OCI-LY1 (cell line): ENCODE results near the gene SLC39A8.

ENCODE experiments used
- H2AFZ ChIP-seq: fragments of 200-600 bp; sonication (generic), shearing (Covaris generic); 2 replicates; pipeline ENCODE4 v1.6.0; 2014; ENCODE audit warnings: antibody characterized with exemption, mild to moderate bottlenecking, low read length
- H3F3A ChIP-seq: fragments of 200-600 bp; sonication (generic), shearing (Covaris generic); 2 replicates; pipeline ENCODE4 v1.6.0; 2014; ENCODE audit warnings: mild to moderate bottlenecking, antibody characterized with exemption, low read length, moderate library complexity; ENCODE audit not compliant: insufficient read depth
- H3K27ac ChIP-seq: fragments of 200-600 bp; sonication (generic); 2 replicates; pipeline ENCODE4 v1.5.1; 2014; ENCODE audit warnings: low read length, mixed run types, mild to moderate bottlenecking, low read depth; ENCODE audit not compliant: poor library complexity, severe bottlenecking
- H3K27me3 ChIP-seq: fragments of 200-600 bp; sonication (generic); 2 replicates; pipeline ENCODE4 v1.6.0; 2014; ENCODE audit warnings: antibody characterized with exemption, mild to moderate bottlenecking, low read length, moderate library complexity; ENCODE audit not compliant: insufficient read depth
- H3K36me3 ChIP-seq: fragments of 200-600 bp; sonication (generic); 2 replicates; pipeline ENCODE4 v1.6.1; 2014; ENCODE audit warnings: mild to moderate bottlenecking, antibody characterized with exemption, low read length, moderate library complexity, mixed read lengths; ENCODE audit not compliant: insufficient read depth
- H3K4me1 ChIP-seq: fragments of 200-600 bp; sonication (generic); 2 replicates; pipeline ENCODE4 v1.5.1; 2014; ENCODE audit warnings: mild to moderate bottlenecking, low read length, moderate library complexity; ENCODE audit not compliant: insufficient read depth, severe bottlenecking
- H3K4me2 ChIP-seq: fragments of 200-600 bp; sonication (generic), shearing (Covaris generic); 2 replicates; pipeline ENCODE4 v1.6.1; 2014; ENCODE audit warnings: low read length
- H3K4me3 ChIP-seq: fragments of 200-600 bp; sonication (generic); 2 replicates; pipeline ENCODE4 v1.5.1; 2014; ENCODE audit warnings: low read length, low read depth, mild to moderate bottlenecking, mixed read lengths; ENCODE audit not compliant: poor library complexity, severe bottlenecking
- H3K79me2 ChIP-seq: fragments of 200-600 bp; shearing (Covaris generic); 2 replicates; pipeline ENCODE4 v1.6.1; 2016; ENCODE audit warnings: mixed run types, low read length, mixed read lengths; ENCODE audit not compliant: insufficient read depth
- H3K9ac ChIP-seq: fragments of 200-600 bp; sonication (generic), shearing (Covaris generic); 2 replicates; pipeline ENCODE4 v1.6.1; 2014; ENCODE audit warnings: mild to moderate bottlenecking, low read length, mixed read lengths
- H3K9me2 ChIP-seq: fragments of 200-600 bp; sonication (generic), shearing (Covaris generic); 2 replicates; pipeline ENCODE4 v1.6.1; 2014; ENCODE audit warnings: low read depth, mild to moderate bottlenecking, low read length, mixed read lengths
- H3K9me3 ChIP-seq: fragments of 200-600 bp; shearing (Covaris generic); 2 replicates; pipeline ENCODE4 v1.6.1; 2014; ENCODE audit warnings: low read length, mixed read lengths
- H4K20me1 ChIP-seq: fragments of 200-600 bp; sonication (generic), shearing (Covaris generic); 2 replicates; pipeline ENCODE4 v1.6.0; 2016; ENCODE audit warnings: mild to moderate bottlenecking, low read length; ENCODE audit not compliant: insufficient read depth
- CTCF ChIP-seq: fragments of 200-600 bp; sonication (generic), shearing (Covaris generic); IDR thresholded peaks from 2 replicates; pipeline ENCODE4 v1.5.1; 2017; ENCODE audit warnings: mild to moderate bottlenecking, antibody characterized with exemption, low read length, moderate library complexity, mixed read lengths
- EZH2 ChIP-seq: fragments of 200-600 bp; sonication (generic), shearing (Covaris generic); IDR thresholded peaks from 2 replicates; pipeline ENCODE4 v1.8.0; 2017; ENCODE audit warnings: borderline replicate concordance, mixed run types, mild to moderate bottlenecking, antibody characterized with exemption, low read length, moderate library complexity, mixed read lengths

Gene SLC39A8

GRCh38 chr4:102272318-102272717 is 73.0 kb downstream of the SLC39A8 start:
- no peaks in the 10 kb centered on the region for H3K9me3 ChIP-seq
- H4K20me1 ChIP-seq: no peaks in the 10 kb centered on the region
- TF ChIP-seq CTCF: no peak
- no peak for TF ChIP-seq EZH2
- H3K9ac ChIP-seq: no peak overlapping the region
- no peak overlapping the region for H2AFZ ChIP-seq
- H3K79me2 ChIP-seq: no peaks in the 10 kb centered on the region
- H3K4me3 ChIP-seq: no peak overlapping the region
- H3K4me1 ChIP-seq: no peaks in the 10 kb centered on the region
- no peaks in the 10 kb centered on the region for H3K27me3 ChIP-seq
- peaks cover 13% of the 10 kb centered on the region for H3K36me3 ChIP-seq
- no peak overlapping the region for H3K4me2 ChIP-seq
- no peaks in the 10 kb centered on the region for H3F3A ChIP-seq
- H3K9me2 ChIP-seq: no peaks in the 10 kb centered on the region
- no peak overlapping the region for H3K27ac ChIP-seq

GRCh38 chr4:102268355-102268754 is 76.9 kb downstream of the SLC39A8 start:
- Histone ChIP-seq H3K9me3 (no peaks in the 10 kb centered on the region), H4K20me1 (no peaks in the 10 kb centered on the region), H3K79me2 (no peaks in the 10 kb centered on the region), H3K9me2 (no peaks in the 10 kb centered on the region), H3K4me2 (no peak overlapping the region), H3K27me3 (no peaks in the 10 kb centered on the region), H2AFZ (no peak overlapping the region), H3K27ac (no peak overlapping the region), H3K4me1 (no peaks in the 10 kb centered on the region), H3F3A (peaks cover 3% of the 10 kb centered on the region; the same call in 1 of the 2 replicates), H3K4me3 (no peak overlapping the region), H3K36me3 (peaks cover 20% of the 10 kb centered on the region), H3K9ac (no peak overlapping the region)
- TF ChIP-seq CTCF (no peak), EZH2 (no peak)

GRCh38 chr4:102263024-102263787 is 82.1 kb downstream of the SLC39A8 start:
- H3K4me1 ChIP-seq: no peaks in the 10 kb centered on the region
- H3K36me3 ChIP-seq: peaks cover 28% of the 10 kb centered on the region; the same call in 1 of the 2 replicates
- H3F3A ChIP-seq: peaks cover 3% of the 10 kb centered on the region; the same call in 1 of the 2 replicates
- no peaks in the 10 kb centered on the region for H3K79me2 ChIP-seq
- H2AFZ ChIP-seq: no peak overlapping the region
- H3K27me3 ChIP-seq: no peaks in the 10 kb centered on the region
- TF ChIP-seq CTCF: peak; percentile 73; the same call in 1 of the 2 replicates
- no peak for TF ChIP-seq EZH2
- no peak overlapping the region for H3K4me3 ChIP-seq
- H3K4me2 ChIP-seq: no peak overlapping the region
- H3K9me2 ChIP-seq: no peaks in the 10 kb centered on the region
- no peaks in the 10 kb centered on the region for H3K9me3 ChIP-seq
- no peaks in the 10 kb centered on the region for H4K20me1 ChIP-seq
- H3K9ac ChIP-seq: no peak overlapping the region
- H3K27ac ChIP-seq: no peak overlapping the region
